OCI-LY7 (cell line): ENCODE measurements around the gene CCBE1. TPM values are rescaled to one million over a fixed set of nuclear protein-coding genes. Genes with fewer than 3 reads are reported as not detected.

Experiments
- BruUV-seq: library from RNA; stranded (reverse); fragments of 400-500 nt; replicated peaks from 2 replicates; lab custom pipeline; 2021; lab: Mats Ljungman, UMichigan
- CTCF ChIA-PET: fragments of 300-600 bp; sonication (Branson Sonifier 250); formaldehyde crosslinking; loops from one replicate; lab custom pipeline; 2022; ENCODE audit warnings: antibody characterized with exemption; ENCODE audit not compliant: unreplicated experiment; lab: Charles Lee
- POLR2A ChIA-PET: fragments of 300-600 bp; sonication (Branson Sonifier 250); formaldehyde crosslinking; loops from one replicate; lab custom pipeline; 2022; ENCODE audit warnings: antibody characterized with exemption; lab: Charles Lee
- DNase-seq: peaks from one replicate; pipeline ENCODE4 v3.0.0-alpha.2; 2015; ENCODE audit warnings: low spot score
- H2AFZ ChIP-seq: fragments of 200-600 bp; sonication (generic), shearing (Covaris generic); 2 replicates; pipeline ENCODE4 v1.6.1; 2014; ENCODE audit warnings: mild to moderate bottlenecking, antibody characterized with exemption, low read length, moderate library complexity
- H3K27ac ChIP-seq: fragments of 200-600 bp; sonication (generic); 2 replicates; pipeline ENCODE4 v1.5.1; 2014; ENCODE audit warnings: mixed run types, low read depth, mild to moderate bottlenecking, moderate library complexity, low read length, inconsistent platforms; ENCODE audit not compliant: poor library complexity, severe bottlenecking
- H3K36me3 ChIP-seq: fragments of 200-600 bp; sonication (generic); 2 replicates; pipeline ENCODE4 v1.6.1; 2014; ENCODE audit warnings: mild to moderate bottlenecking, antibody characterized with exemption, low read length, moderate library complexity, mixed read lengths; ENCODE audit not compliant: insufficient read depth
- H3K4me1 ChIP-seq: fragments of 200-600 bp; sonication (generic); 2 replicates; pipeline ENCODE4 v1.5.1; 2014; ENCODE audit warnings: mild to moderate bottlenecking, low read length; ENCODE audit not compliant: insufficient read depth, poor library complexity, severe bottlenecking
- H3K4me2 ChIP-seq: fragments of 200-600 bp; sonication (generic); 2 replicates; pipeline ENCODE4 v1.6.1; 2014; ENCODE audit warnings: mild to moderate bottlenecking, low read length
- H3K4me3 ChIP-seq: fragments of 200-600 bp; sonication (generic); 2 replicates; pipeline ENCODE4 v1.5.1; 2014; ENCODE audit warnings: mild to moderate bottlenecking, low read depth, low read length; ENCODE audit not compliant: poor library complexity, severe bottlenecking
- H3K79me2 ChIP-seq: fragments of 200-600 bp; sonication (generic); 2 replicates; pipeline ENCODE4 v1.6.1; 2016; ENCODE audit warnings: low read depth, mild to moderate bottlenecking, low read length, moderate library complexity, mixed read lengths; ENCODE audit not compliant: insufficient read depth
- H3K9me2 ChIP-seq: fragments of 200-600 bp; sonication (generic); 2 replicates; pipeline ENCODE4 v1.6.1; 2016; ENCODE audit warnings: mild to moderate bottlenecking, low read length, mixed read lengths; ENCODE audit not compliant: insufficient read depth
- H3K9me3 ChIP-seq: fragments of 200-600 bp; sonication (generic); 2 replicates; pipeline ENCODE4 v1.6.1; 2014; ENCODE audit warnings: mild to moderate bottlenecking, mixed run types, low read length, mixed read lengths
- H4K20me1 ChIP-seq: fragments of 200-600 bp; sonication (generic); 2 replicates; pipeline ENCODE4 v1.6.1; 2014; ENCODE audit warnings: mild to moderate bottlenecking, antibody characterized with exemption, low read length, moderate library complexity, mixed read lengths; ENCODE audit not compliant: insufficient read depth
- CTCF ChIP-seq: fragments of 200-600 bp; sonication (generic); conservative IDR thresholded peaks from 2 replicates; pipeline ENCODE4 v1.5.1; 2014; ENCODE audit warnings: mild to moderate bottlenecking, antibody characterized with exemption, low read length, moderate library complexity, mixed read lengths
- EZH2phosphoT487 ChIP-seq: fragments of 200-600 bp; sonication (generic); IDR thresholded peaks from 2 replicates; pipeline ENCODE4 v1.6.1; 2018; ENCODE audit warnings: low read depth, borderline replicate concordance, mild to moderate bottlenecking, mixed run types, antibody characterized with exemption, low read length, moderate library complexity, mixed read lengths
- intact Hi-C: fragments of 100-400 bp; cut with micrococcal nuclease; formaldehyde crosslinking; loops from one replicate; pipeline ENCODE4 v1.10.0; 2022; ENCODE audit not compliant: unreplicated experiment
- total RNA-seq, 2 experiments: library from RNA; depleted of rRNA in 1 of 2; stranded (reverse); fragments of >200 nt in 1 of 2; shearing (Covaris generic) in 1 of 2; gene quantifications; 2 replicates each; pipeline ENCODE4 v1.2.3, GENCODE V29; 2014 to 2022

CCBE1 gene
- total RNA-seq, 2 experiments from 2014 or later: 0.16 to 0.70 TPM

DNA sequence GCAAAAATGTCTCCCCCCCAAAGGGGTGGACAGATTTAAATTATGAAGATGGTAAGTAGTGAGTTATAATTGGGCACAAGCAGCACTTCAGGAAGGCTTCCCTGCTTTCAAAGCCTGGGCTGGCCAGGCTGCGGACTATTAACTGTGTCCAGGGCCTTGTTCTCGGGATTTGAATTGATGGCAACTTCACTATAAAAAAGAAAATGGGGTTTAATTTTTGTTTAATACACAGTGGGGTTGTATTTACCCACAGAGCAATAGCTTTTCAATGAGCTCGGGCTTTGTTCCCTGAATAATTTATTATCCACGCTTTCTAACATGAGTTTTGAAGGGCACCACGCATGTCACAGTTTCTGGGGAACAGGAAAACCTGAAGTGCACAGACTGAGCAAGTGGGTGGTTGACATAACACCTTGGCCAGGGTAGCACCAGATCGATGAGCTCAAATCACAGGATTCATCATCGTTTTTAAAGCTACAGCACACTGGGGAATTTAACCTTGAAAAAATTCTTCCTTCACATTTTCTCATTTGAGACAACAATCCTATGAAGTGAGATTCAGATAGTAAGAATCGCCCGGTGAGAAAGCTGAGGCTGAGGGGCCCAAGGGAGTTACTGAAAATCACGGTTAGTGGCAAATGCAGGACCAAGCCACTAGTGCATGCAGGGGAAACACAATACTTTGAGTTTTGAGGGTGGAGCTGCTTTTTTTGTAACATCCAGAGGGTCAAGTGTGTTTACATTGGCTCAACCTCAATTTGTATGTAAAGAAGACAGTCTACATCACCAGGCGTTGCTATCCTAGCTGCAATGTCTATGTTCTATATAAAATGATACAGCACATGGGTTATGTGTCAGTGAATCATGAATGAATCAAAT lies 309.3 kb downstream of the CCBE1 start:
- CTCF ChIA-PET: no interaction called here
- intact Hi-C loops: no loop called here
- TF ChIP-seq CTCF: no peak
- no peak for TF ChIP-seq EZH2phosphoT487
- Histone ChIP-seq H3K9me3 (no peaks in the 10 kb centered on the region), H3K27ac (no peak overlapping the region), H3K36me3 (no peaks in the 10 kb centered on the region), H3K4me2 (no peak overlapping the region), H3K4me1 (no peaks in the 10 kb centered on the region), H3K9me2 (no peaks in the 10 kb centered on the region), H2AFZ (no peak overlapping the region), H3K4me3 (no peak overlapping the region), H4K20me1 (no peaks in the 10 kb centered on the region), H3K79me2 (no peaks in the 10 kb centered on the region)
- DNase-seq: no peak
- POLR2A ChIA-PET: interaction anchor here (0.5 to 0.7 kb wide), 3 partner anchors 12 to 180 kb away, joined by 3 to 4 read pairs (median 3); no protein-coding TSS in a partner anchor
- no TSS peak for BruUV-seq

DNA sequence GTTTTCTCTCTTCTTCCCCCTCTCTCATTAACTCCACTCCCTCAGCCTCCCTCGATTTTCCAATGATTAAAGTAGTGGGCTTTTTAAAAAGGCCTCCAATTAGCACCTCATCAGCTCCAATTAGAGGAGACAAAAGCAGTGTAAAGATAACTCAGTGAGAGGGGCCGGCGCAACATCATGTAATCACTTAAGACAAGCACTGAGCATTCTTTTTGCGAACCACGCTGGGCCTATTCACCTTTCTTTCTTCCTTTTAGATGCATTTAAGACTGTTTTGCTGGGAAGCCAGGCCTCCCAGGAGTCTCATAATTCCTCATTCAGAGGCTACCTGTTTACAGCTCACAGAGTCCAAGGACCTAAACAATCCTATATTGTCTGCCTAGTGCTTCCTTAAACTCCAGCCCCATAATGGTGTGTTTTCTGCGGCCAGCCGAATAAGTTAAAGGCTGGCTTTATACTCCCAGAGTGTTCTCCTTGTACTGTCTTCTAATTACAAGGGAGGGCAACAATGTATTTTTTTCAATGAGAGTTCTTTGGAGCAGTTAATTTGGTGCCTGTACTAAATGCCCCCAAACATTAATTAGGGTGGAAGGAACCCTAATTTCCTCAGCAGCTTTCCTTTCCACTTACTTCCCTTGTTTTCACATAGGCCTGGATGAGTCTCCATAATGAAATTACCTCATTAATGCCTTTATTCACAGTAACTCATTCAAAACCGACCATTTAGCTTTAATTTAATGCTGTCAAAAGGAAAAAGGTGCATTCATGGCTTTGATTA lies 310.1 kb downstream of the CCBE1 start:
- no peak for DNase-seq
- no peaks in the 10 kb centered on the region for H3K79me2 ChIP-seq
- no peaks in the 10 kb centered on the region for H3K4me1 ChIP-seq
- TF ChIP-seq CTCF (no peak), EZH2phosphoT487 (no peak)
- no peak overlapping the region for H2AFZ ChIP-seq
- H3K27ac ChIP-seq: no peak overlapping the region
- H4K20me1 ChIP-seq: no peaks in the 10 kb centered on the region
- no peak overlapping the region for H3K4me2 ChIP-seq
- H3K4me3 ChIP-seq: no peak overlapping the region
- no peaks in the 10 kb centered on the region for H3K9me3 ChIP-seq
- POLR2A ChIA-PET: interaction anchor here (0.7 kb wide), 1 partner anchor 92 kb away, joined by 4 read pairs; no protein-coding TSS in a partner anchor
- no peaks in the 10 kb centered on the region for H3K36me3 ChIP-seq
- no TSS peak for BruUV-seq
- CTCF ChIA-PET: no interaction called here
- intact Hi-C loops: no loop called here
- no peaks in the 10 kb centered on the region for H3K9me2 ChIP-seq
